Spleen (tissue), 11 donors: ENCODE data around the gene FRYL. TPM values are rescaled to one million over a fixed set of nuclear protein-coding genes. Genes with fewer than 3 reads are reported as not detected.

ENCODE experiments used
- DNase-seq: peaks from one replicate; pipeline ENCODE4 v3.0.0-alpha.2; 2020
- H3K27ac ChIP-seq, 8 donors: fragments of 200-600 bp; sonication (generic) in 7 of 8; 1 replicate in 4 of 8; 2 replicates in 4 of 8; pipeline versions ENCODE4 v1.5.0 to v1.8.0; 2016 to 2021; ENCODE audit warnings: inconsistent platforms in 4 of 8, mild to moderate bottlenecking in 4 of 8, moderate library complexity in 1 of 8
- H3K27me3 ChIP-seq, 7 donors: fragments of 200-600 bp; sonication (generic) in 6 of 7; replicated peaks in 1 of 7; 1 replicate in 4 of 7; 2 replicates in 3 of 7; pipeline versions ENCODE4 v1.5.0 to v1.8.0; 2016 to 2021; ENCODE audit warnings: inconsistent platforms in 3 of 7, mild to moderate bottlenecking in 1 of 7
- H3K36me3 ChIP-seq, 6 donors: fragments of 200-600 bp; sonication (generic) in 5 of 6; 1 replicate in 4 of 6; 2 replicates in 2 of 6; pipeline versions ENCODE4 v1.5.0 to v1.8.0; 2016 to 2021; ENCODE audit warnings: inconsistent platforms in 2 of 6
- H3K4me1 ChIP-seq, 6 donors: fragments of 200-600 bp; sonication (generic) in 5 of 6; 1 replicate in 3 of 6; 2 replicates in 3 of 6; pipeline versions ENCODE4 v1.5.0 to v1.8.0; 2016 to 2021; ENCODE audit warnings: inconsistent platforms in 3 of 6
- H3K4me3 ChIP-seq, 8 donors: fragments of 200-600 bp; sonication (generic) in 7 of 8; 1 replicate in 4 of 8; 2 replicates in 4 of 8; pipeline versions ENCODE4 v1.5.0 to v1.8.0; 2016 to 2021; ENCODE audit warnings: inconsistent platforms in 4 of 8, mild to moderate bottlenecking in 4 of 8, moderate library complexity in 2 of 8
- H3K9me3 ChIP-seq, 8 donors: fragments of 200-600 bp; sonication (generic) in 7 of 8; 1 replicate in 4 of 8; 2 replicates in 4 of 8; pipeline versions ENCODE4 v1.5.0 to v1.8.0; 2016 to 2021; ENCODE audit warnings: inconsistent platforms in 4 of 8
- POLR2A ChIP-seq, 3 donors: fragments of 450-650 bp; IDR thresholded peaks; one replicate each; pipeline ENCODE4 v1.5.1; 2017; ENCODE audit warnings: antibody characterized with exemption in 3 of 3, mild to moderate bottlenecking in 1 of 3
- POLR2AphosphoS5 ChIP-seq, 3 donors: sonication (generic); formaldehyde crosslinking; IDR thresholded peaks; one replicate each; pipeline ENCODE4 v1.5.1; 2017; ENCODE audit warnings: antibody characterized with exemption in 3 of 3
- WGBS, 5 donors: extraction: QIAGEN DNeasy Blood & Tissue Kit in 3 of 5; methylation state at CpG; one replicate each; pipeline versions ENCODE4 v1.1.5 to v1.1.7; 2013 to 2018; 5-methylcytosine and 5-hydroxymethylcytosine counted together
- intact Hi-C: fragments of 100-400 bp; cut with DNase I; formaldehyde crosslinking; loops from one replicate; pipeline ENCODE4 v1.15.0; 2023; ENCODE audit warnings: low total_unique reads
- polyA plus RNA-seq, 3 donors: library from polyadenylated mRNA; stranded (reverse); fragments of 200-250 nt; gene quantifications; one replicate each; pipeline ENCODE4 v1.2.1, GENCODE V29; 2013
- total RNA-seq, 7 donors: library from RNA; depleted of rRNA in 3 of 7; stranded (reverse); fragments of >200 nt in 3 of 7; fragmentation: NEBNext Ultra II Directional in 4 of 7; extraction: Animal tissue kit (Norgen Biotek cat#: 25700) in 4 of 7; gene quantifications; one replicate each; pipeline versions ENCODE4 v1.1.0 to v1.2.1, GENCODE V29; 2016 to 2021
- TF ChIP-seq, protein P1 (sequence below), 11 experiments: fragments of 200-600 bp in 7 of 11; fragments of 450-650 bp in 4 of 11; sonication (generic) in 4 of 11; IDR thresholded peaks in 8 of 11; conservative IDR thresholded peaks in 3 of 11; 1 replicate in 7 of 11; 2 replicates in 4 of 11; pipeline versions ENCODE4 v1.4.0 to v1.8.0; 2016 to 2021; ENCODE audit warnings: antibody characterized with exemption in 11 of 11, inconsistent platforms in 4 of 11, mild to moderate bottlenecking in 1 of 11
- donor health status: healthy with polysubstance abuse.
- donor health status: DM: no; HTN: no; CAD: no; lungs with moderate emphysema.
- donor health status: DM: no; HTN: no; CAD: no.
- donor health status: Bipolar disorder and iron deficiency.
- donor health status: healthy.
- donor health status: DM: no; HTN: no; CAD: no.
- donor health status: DM: yes; HTN: yes; CAD: no.

The FRYL gene
- total and polyA plus RNA-seq, 10 donors, result 14.2 to 118 (median 94.9) TPM

- Histone ChIP-seq H3K27me3 (no peaks in the 10 kb centered on the region), H3K27ac (no peak overlapping the region), H3K36me3 (peaks cover 0 to 80% (median 6%) of the 10 kb centered on the region in 6 donors), H3K9me3 (no peaks in the 10 kb centered on the region), H3K4me3 (no peak overlapping the region), H3K4me1 (no peaks in the 10 kb centered on the region)
- TF ChIP-seq, protein P1, sequence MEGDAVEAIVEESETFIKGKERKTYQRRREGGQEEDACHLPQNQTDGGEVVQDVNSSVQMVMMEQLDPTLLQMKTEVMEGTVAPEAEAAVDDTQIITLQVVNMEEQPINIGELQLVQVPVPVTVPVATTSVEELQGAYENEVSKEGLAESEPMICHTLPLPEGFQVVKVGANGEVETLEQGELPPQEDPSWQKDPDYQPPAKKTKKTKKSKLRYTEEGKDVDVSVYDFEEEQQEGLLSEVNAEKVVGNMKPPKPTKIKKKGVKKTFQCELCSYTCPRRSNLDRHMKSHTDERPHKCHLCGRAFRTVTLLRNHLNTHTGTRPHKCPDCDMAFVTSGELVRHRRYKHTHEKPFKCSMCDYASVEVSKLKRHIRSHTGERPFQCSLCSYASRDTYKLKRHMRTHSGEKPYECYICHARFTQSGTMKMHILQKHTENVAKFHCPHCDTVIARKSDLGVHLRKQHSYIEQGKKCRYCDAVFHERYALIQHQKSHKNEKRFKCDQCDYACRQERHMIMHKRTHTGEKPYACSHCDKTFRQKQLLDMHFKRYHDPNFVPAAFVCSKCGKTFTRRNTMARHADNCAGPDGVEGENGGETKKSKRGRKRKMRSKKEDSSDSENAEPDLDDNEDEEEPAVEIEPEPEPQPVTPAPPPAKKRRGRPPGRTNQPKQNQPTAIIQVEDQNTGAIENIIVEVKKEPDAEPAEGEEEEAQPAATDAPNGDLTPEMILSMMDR (IDR thresholded peaks at IDR 0.05 in 8 of 11, conservative IDR thresholded peaks at IDR 0.05 in 3 of 11), result no peak
- TF ChIP-seq POLR2AphosphoS5 (IDR thresholded peaks at IDR 0.05) (no peak), POLR2A (IDR thresholded peaks at IDR 0.05) (no peak)
- intact Hi-C loops, result no loop called here
- no peak for DNase-seq
- 93 to 97% (median 94%) methylated on average over 4 of the region's 4 CpGs for WGBS, 5 donors
These were observed 175.6 kb downstream of the FRYL start for GRCh38 chr4:48604527-48604926.

DNA sequence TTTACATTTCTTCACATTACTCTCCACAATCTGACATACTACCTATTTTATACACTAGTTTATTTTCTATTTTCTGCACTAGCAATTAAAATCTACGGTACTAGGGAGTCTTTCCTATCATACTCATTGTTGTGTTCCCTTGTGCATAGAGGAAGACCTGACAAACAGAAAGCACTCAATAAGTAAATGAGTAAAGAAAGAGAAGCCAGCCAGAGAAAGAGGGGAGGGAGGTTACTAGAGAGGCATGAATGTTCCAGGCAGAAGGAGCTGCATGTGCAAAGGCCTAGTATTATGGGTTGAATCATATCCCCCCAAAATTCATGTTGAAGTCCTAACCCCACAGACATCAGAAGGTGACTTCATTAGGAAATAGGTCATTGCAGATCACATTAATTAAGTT is 176.0 kb downstream of the FRYL start:
- H3K27me3 ChIP-seq, result no peaks in the 10 kb centered on the region
- TF ChIP-seq POLR2AphosphoS5 (IDR thresholded peaks at IDR 0.05) (no peak), POLR2A (IDR thresholded peaks at IDR 0.05) (no peak)
- TF ChIP-seq, protein P1 (IDR thresholded peaks at IDR 0.05 in 8 of 11, conservative IDR thresholded peaks at IDR 0.05 in 3 of 11), result no peak
- H3K27ac ChIP-seq, result no peak overlapping the region
- no peaks in the 10 kb centered on the region for H3K4me1 ChIP-seq
- DNase-seq, result no peak
- intact Hi-C loops, result no loop called here
- WGBS, 5 donors, result 98 to 100% (median 98%) methylated on average over 1 of the region's 1 CpG
- H3K9me3 ChIP-seq, result no peaks in the 10 kb centered on the region
- peaks cover 0 to 80% (median 8%) of the 10 kb centered on the region in 6 donors for H3K36me3 ChIP-seq
- no peak overlapping the region for H3K4me3 ChIP-seq

DNA sequence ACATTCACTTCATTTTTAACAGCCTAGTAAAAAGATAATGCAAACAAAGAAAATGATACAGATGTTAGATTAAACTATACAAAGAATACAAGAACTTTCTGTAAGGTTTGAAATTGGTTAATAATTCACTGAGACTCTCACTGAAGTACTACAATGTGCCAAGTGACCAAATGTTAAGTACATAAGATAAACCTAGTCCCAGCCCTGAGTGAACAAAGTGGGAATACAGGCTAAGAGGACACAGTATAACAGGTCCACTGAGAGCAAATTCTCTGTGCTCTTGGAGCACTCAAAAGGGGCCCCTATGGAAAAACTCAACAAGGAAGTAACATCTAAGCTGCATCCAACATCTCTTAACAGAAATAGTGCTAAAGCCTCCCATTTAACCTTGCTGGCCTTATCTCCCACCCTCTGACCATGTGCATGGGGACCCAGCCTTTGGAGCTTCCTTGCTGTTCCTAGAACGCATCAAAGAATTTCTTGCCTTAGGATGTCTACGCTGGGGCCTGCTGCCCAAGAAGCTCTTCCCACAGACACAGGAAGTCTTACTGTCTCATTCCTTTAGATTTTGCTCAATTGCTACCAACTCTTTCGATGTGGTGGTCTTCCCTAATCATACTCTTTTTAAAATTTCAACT is 176.6 kb downstream of the FRYL start:
- TF ChIP-seq, protein P1 (IDR thresholded peaks at IDR 0.05 in 8 of 11, conservative IDR thresholded peaks at IDR 0.05 in 3 of 11), result no peak
- TF ChIP-seq POLR2AphosphoS5 (IDR thresholded peaks at IDR 0.05) (no peak), POLR2A (IDR thresholded peaks at IDR 0.05) (no peak)
- Histone ChIP-seq H3K4me3 (no peak overlapping the region), H3K27ac (no peak overlapping the region), H3K4me1 (no peaks in the 10 kb centered on the region), H3K9me3 (no peaks in the 10 kb centered on the region), H3K36me3 (peaks cover 0 to 80% (median 9%) of the 10 kb centered on the region in 6 donors), H3K27me3 (no peaks in the 10 kb centered on the region)
- intact Hi-C loops, result no loop called here
- no peak for DNase-seq
- WGBS, 5 donors, result 90 to 94% (median 92%) methylated on average over 3 of the region's 3 CpGs

DNA sequence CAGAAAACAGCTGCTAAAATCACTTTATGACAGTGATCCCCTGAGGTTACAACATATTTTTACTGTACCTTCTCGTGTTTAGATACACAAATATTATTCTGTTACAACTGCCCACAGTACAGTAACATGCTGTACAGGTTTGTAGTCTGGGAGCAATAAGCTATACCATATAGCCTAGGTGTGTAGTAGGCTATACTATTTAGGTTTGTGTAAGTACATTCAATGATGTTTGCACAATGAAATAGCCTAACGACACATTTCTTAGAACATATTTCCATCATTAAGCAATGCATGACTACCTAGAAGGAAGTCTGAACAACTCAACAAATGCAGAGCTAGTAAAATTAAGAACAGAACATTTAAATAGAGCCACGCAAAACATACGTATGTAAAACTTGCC is 177.3 kb downstream of the FRYL start:
- no peaks in the 10 kb centered on the region for H3K27me3 ChIP-seq
- H3K36me3 ChIP-seq, result peaks cover 0 to 83% (median 10%) of the 10 kb centered on the region in 6 donors
- no peak overlapping the region for H3K27ac ChIP-seq
- H3K9me3 ChIP-seq, result no peaks in the 10 kb centered on the region
- no peaks in the 10 kb centered on the region for H3K4me1 ChIP-seq
- no peak overlapping the region for H3K4me3 ChIP-seq
- intact Hi-C loops, result no loop called here
- no peak for DNase-seq
- WGBS, 5 donors, result 81 to 93% (median 92%) methylated on average over 4 of the region's 4 CpGs
- TF ChIP-seq POLR2AphosphoS5 (IDR thresholded peaks at IDR 0.05) (no peak), POLR2A (IDR thresholded peaks at IDR 0.05) (no peak)
- TF ChIP-seq, protein P1 (IDR thresholded peaks at IDR 0.05 in 8 of 11, conservative IDR thresholded peaks at IDR 0.05 in 3 of 11), result no peak
